Peyer's patch (tissue), 4 donors: ENCODE data around the gene IFNAR1.

Source experiments
- CTCF ChIP-seq, 6 experiments: fragments of 450-650 bp in 4 of 6; fragments of 200-600 bp in 2 of 6; sonication (generic) in 1 of 6; IDR thresholded peaks; one replicate each; pipeline ENCODE4 v1.5.1; 2017 to 2019; ENCODE audit warnings: antibody characterized with exemption in 6 of 6, mild to moderate bottlenecking in 3 of 6, moderate library complexity in 1 of 6
- POLR2A ChIP-seq, 2 donors: fragments of 450-650 bp; IDR thresholded peaks; one replicate each; pipeline ENCODE4 v1.5.1; 2017; ENCODE audit warnings: antibody characterized with exemption in 2 of 2, mild to moderate bottlenecking in 2 of 2, moderate library complexity in 2 of 2

DNA sequence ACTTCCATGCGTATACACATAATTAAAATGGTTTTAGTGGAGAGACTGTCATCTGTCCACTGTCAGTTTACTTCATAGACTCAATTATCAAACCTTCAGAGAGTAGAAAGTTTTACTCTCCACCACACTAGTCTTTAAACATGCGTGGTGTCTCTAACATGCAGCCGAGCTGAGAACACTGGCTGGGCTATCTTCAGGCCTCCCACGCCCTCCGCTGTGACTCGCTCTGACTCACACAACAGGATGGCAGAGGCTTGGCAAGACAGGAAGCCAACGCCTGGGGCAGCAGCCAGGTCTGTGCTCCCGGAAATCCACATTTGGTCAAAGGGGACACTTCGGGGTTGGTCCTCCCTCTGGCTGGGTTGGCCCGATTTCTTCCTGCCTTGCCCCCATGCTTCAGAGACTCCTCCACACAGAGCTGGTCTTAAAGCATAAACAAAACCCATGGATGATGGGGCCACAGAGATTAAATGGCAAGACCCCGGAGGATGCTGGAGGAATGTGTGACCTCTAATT is 55.8 kb downstream of the IFNAR1 start:
- TF ChIP-seq CTCF (IDR thresholded peaks at IDR 0.05), result peak in 1 of 6 experiments; percentile 21
- TF ChIP-seq POLR2A (IDR thresholded peaks at IDR 0.05), result peak in 1 of 2 donors; percentile 65
